Thyroid gland (tissue), 4 donors: ENCODE measurements around the gene KLHL11.

Source experiments
- POLR2A ChIP-seq, 2 donors: fragments of 450-650 bp; IDR thresholded peaks; one replicate each; pipeline ENCODE4 v1.6.1; 2017; ENCODE audit warnings: antibody characterized with exemption in 2 of 2, mild to moderate bottlenecking in 2 of 2, moderate library complexity in 1 of 2
- TF ChIP-seq, protein P1 (sequence below), 6 experiments: fragments of 200-600 bp in 3 of 6; fragments of 450-650 bp in 3 of 6; sonication (generic) in 3 of 6; IDR thresholded peaks; one replicate each; pipeline ENCODE4 v1.5.1; 2016 to 2019; ENCODE audit warnings: antibody characterized with exemption in 6 of 6, mild to moderate bottlenecking in 2 of 6, inconsistent platforms in 1 of 6, moderate library complexity in 1 of 6

GRCh38 chr17:41885733-41886132 lies 20.5 kb upstream of the KLHL11 start:
- no peak for TF ChIP-seq POLR2A (IDR thresholded peaks at IDR 0.05)
- TF ChIP-seq, protein P1, sequence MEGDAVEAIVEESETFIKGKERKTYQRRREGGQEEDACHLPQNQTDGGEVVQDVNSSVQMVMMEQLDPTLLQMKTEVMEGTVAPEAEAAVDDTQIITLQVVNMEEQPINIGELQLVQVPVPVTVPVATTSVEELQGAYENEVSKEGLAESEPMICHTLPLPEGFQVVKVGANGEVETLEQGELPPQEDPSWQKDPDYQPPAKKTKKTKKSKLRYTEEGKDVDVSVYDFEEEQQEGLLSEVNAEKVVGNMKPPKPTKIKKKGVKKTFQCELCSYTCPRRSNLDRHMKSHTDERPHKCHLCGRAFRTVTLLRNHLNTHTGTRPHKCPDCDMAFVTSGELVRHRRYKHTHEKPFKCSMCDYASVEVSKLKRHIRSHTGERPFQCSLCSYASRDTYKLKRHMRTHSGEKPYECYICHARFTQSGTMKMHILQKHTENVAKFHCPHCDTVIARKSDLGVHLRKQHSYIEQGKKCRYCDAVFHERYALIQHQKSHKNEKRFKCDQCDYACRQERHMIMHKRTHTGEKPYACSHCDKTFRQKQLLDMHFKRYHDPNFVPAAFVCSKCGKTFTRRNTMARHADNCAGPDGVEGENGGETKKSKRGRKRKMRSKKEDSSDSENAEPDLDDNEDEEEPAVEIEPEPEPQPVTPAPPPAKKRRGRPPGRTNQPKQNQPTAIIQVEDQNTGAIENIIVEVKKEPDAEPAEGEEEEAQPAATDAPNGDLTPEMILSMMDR (IDR thresholded peaks at IDR 0.05): peak in 4 of 6 experiments; percentile 29 to 56 (median 42)
